Measurements from ENCODE around the gene NRTN.
A peak's percentile ranks its signal among the peaks of the same experiment; 100 is the strongest.

NRTN gene

GRCh38 chr19:5790559-5791520, 14.0 kb upstream of the NRTN start, which contains the start of gene DUS3L:
Gene DUS3L (minus strand): TSS chr19:5791163. CDS start chr19:5791141, 22 bp downstream.
- TF ChIP-seq CTCF (IDR thresholded peaks at IDR 0.05; ENCODE audit: extremely low read depth, insufficient read depth, missing control alignments), result no peak
- DNase-seq (ENCODE audit: low spot score), result peak; percentile 99
- in situ Hi-C loops (cut with MboI; ENCODE audit: low pct_unique_long_range_greater_than_20kb, low sequenced_read_pairs, unreplicated experiment), result no loop called here

- in situ Hi-C loops (cut with MboI; ENCODE audit: low pct_unique_long_range_greater_than_20kb, low sequenced_read_pairs, unreplicated experiment), result no loop called here
- TF ChIP-seq CTCF (IDR thresholded peaks at IDR 0.05; ENCODE audit: extremely low read depth, insufficient read depth, missing control alignments), result no peak
- DNase-seq (ENCODE audit: low spot score), result no peak
Observed at GRCh38 chr19:5792224-5792623, 12.6 kb upstream of the NRTN start.

GRCh38 chr19:5793188-5793587, 11.7 kb upstream of the NRTN start:
- in situ Hi-C loops (cut with MboI; ENCODE audit: low pct_unique_long_range_greater_than_20kb, low sequenced_read_pairs, unreplicated experiment), result no loop called here
- DNase-seq (ENCODE audit: low spot score), result no peak
- no peak for TF ChIP-seq CTCF (IDR thresholded peaks at IDR 0.05; ENCODE audit: extremely low read depth, insufficient read depth, missing control alignments)

GRCh38 chr19:5795382-5795919, 9.4 kb upstream of the NRTN start:
- TF ChIP-seq CTCF (IDR thresholded peaks at IDR 0.05; ENCODE audit: extremely low read depth, insufficient read depth, missing control alignments), result no peak
- in situ Hi-C loops (cut with MboI; ENCODE audit: low pct_unique_long_range_greater_than_20kb, low sequenced_read_pairs, unreplicated experiment), result no loop called here
- no peak for DNase-seq (ENCODE audit: low spot score)

GRCh38 chr19:5798244-5798643, 6.6 kb upstream of the NRTN start:
- in situ Hi-C loops (cut with MboI; ENCODE audit: low pct_unique_long_range_greater_than_20kb, low sequenced_read_pairs, unreplicated experiment), result no loop called here
- no peak for DNase-seq (ENCODE audit: low spot score)
- TF ChIP-seq CTCF (IDR thresholded peaks at IDR 0.05; ENCODE audit: extremely low read depth, insufficient read depth, missing control alignments), result no peak

- no peak for DNase-seq (ENCODE audit: low spot score)
- in situ Hi-C loops (cut with MboI; ENCODE audit: low pct_unique_long_range_greater_than_20kb, low sequenced_read_pairs, unreplicated experiment), result loop anchor here (25.0 kb wide), 1 partner anchor 213 kb away; no protein-coding TSS in a partner anchor
- no peak for TF ChIP-seq CTCF (IDR thresholded peaks at IDR 0.05; ENCODE audit: extremely low read depth, insufficient read depth, missing control alignments)
Observed at GRCh38 chr19:5799247-5800241, 5.3 kb upstream of the NRTN start.

Data from GM13977 (cell line).